Middle frontal gyrus (tissue), 1 donor: Measurements from ENCODE around the gene LY6G5B.
"Not testable (repeated sequence)": the region's sequence is repeated elsewhere in the genome, so short reads cannot be mapped to it uniquely, and the experiment has no call there.

Experiments
- DNase-seq: peaks from one replicate; pipeline ENCODE4 v3.0.0-alpha.2; 2015; ENCODE audit warnings: low spot score; ENCODE audit errors: extremely low spot score

The LY6G5B gene

DNA sequence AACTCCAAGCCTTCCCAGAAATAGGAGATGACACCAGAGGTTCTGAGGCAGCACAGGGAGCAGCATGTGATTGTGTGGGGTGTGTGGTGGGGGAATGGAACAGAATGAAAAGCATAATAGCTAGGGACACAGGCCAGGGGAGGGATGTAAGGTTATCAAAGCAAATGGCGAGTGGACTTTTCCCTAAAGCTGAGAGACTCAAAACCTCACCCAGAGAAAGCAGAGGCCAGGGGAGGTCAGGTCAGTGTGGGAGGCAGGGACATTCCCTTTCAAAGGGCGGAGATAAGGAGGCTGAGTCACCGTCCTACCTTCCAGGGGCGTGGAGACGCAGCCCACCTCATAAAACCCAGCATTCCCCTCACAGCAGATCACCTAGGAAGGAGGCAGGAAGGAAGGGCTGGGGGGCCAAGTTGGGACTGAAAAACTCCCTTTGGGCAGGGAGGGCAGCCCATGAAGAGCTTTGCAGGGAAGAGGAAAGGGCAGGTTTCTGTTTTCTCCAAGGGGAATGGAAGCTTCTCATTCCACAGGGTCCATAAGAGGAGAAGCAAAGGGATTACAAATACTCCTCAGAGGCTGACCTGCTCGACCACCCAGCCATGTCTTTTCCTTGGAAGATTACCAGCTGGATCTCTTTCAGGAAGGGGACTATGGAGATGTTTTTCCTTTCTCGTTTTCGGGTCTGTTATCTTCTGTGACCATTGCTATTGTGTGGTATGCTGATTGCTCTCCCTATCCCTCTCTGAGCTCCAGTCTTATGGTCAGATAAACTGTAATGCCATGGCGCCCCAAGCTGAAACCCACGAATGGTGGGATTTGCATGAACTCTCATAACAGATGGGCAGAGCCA lies 20.7 kb downstream of the LY6G5B start:
- no peak for DNase-seq

- DNase-seq: no peak
Measured at GRCh38 chr6:31691078-31691463, 21.3 kb downstream of the LY6G5B start.

DNA sequence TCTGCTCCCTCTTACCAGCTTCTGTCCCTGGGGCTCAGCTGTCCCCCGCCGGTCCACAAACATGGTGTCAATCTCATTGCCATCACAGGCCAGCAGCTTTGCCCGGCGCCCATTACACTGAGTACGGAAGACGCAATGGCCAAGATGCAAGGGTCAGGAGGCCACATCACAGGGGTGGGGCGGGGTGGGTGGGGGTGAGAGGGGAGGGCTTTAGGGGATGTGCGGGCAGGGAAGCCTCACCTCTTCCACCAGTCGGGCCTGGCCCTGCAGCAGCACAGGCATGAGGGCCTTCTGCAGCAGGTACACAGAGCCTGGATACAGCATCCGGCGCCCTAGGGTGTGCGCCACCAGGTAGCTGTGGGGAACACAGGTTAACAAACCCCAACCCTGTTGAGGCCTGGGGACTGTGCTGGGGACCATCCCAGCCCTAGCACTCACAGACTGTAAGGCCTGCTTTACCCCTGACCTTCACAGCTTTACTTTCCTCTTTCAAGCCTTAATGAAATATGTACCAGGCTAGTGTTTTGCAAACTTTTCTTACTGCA lies 21.9 kb downstream of the LY6G5B start:
- DNase-seq: no peak

- no peak for DNase-seq
Measured at GRCh38 chr6:31692353-31692752, 22.6 kb downstream of the LY6G5B start.

DNA sequence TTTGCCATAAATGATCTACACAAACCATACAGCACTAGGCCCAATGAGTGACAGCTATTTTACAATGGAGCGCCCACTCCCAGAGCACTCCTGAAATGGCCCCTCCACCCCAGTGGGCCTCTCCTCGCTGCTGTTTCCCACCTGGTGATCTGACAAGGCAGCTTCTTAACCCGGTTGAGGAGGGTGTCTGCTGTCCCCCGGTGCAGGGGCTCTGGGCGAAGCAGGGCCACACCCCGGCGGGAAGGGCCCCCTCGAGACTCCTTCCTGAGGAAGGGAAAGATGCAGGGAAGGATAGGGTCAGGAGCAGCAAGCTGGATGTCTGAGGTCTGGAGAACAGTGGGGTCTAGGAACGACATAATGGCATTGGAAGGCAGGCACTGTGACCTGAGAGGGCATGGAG lies 23.1 kb downstream of the LY6G5B start:
- no peak for DNase-seq

DNA sequence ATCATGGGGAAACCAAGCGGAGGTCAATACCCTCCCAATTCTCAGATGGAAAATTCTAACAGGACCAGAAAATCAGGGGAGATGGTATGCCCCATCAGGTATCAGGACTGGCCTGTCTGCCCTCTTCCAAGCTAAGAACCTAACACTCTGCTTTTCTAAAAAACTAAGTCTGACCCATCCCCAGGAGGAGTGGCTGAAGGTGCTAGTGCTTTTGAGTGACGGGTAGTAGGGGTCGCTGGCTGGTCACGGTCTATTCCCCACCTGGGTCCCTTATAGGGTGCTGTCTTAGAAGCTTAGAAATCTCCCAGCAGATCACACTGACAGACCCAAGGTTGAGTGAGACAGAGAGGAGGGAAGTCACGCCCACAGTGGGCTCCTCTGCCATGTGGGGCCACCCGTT lies 23.8 kb downstream of the LY6G5B start:
- DNase-seq: no peak

DNA sequence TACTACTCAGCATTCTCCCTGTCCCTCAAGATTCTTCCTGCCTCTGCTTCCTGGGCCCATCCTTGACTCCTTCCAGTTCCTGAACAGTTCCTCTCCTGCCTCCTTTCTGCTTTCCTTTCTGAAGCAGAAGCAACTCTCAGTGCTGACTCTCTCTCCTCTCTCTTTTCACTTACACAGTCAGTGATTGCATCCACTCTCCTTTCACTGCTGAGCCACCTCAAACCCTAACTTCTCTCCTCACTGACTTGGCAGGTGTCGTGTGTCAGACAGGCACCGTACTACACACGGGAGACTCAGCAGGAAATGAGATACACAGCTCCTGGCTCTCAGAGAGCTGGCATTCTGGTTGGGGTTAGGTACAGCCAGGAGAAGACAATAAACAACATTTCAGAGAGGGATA lies 27.8 kb downstream of the LY6G5B start:
- no peak for DNase-seq

GRCh38 chr6:31700740-31701401 lies 31.1 kb downstream of the LY6G5B start:
- DNase-seq: no peak

DNA sequence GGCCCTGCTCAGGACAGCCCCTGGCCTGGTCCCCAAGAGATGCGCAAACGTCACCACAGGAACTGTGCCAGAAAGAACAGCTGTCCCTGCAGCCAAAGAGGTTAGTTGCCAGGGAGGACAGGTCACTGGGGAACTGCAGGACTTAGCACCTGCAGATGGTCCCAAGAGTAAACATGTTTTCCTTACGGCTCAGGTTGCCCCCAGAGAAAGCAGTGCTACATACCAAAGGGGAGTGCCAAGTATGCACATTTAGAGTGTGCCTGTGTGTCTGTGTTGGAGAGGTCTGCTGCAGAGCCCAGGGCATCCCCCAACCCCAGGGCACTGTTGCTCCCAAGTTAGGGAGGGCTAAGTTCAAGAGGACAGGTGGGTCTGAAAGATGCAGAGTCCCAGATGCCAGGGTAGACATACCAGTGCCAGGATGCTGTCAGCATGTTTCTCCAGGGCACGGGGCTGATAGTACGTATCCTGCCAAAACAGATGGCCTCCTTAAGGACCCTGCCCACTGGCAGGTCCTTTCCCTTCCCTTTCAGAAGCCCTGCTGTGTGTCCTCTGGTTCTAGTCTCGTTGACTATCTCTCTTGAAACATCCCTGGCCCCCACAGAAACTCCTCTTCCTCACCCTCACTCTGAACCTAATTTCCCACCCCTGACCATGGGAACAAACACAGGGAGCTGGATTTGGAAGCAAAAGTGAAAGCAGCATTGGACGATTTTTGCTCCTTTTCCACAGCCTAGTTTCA lies 32.1 kb downstream of the LY6G5B start:
- no peak for DNase-seq

GRCh38 chr6:31702405-31702818 lies 32.6 kb downstream of the LY6G5B start:
- no peak for DNase-seq

- peak; percentile 95 for DNase-seq
Measured at GRCh38 chr6:31702819-31703716, 33.3 kb downstream of the LY6G5B start, which contains the start of gene ABHD16A. ABHD16A (minus strand) TSS chr6:31703324; CDS start chr6:31703281, 43 bp downstream.

GRCh38 chr6:31705931-31706330 lies 36.2 kb downstream of the LY6G5B start:
- no peak for DNase-seq

DNA sequence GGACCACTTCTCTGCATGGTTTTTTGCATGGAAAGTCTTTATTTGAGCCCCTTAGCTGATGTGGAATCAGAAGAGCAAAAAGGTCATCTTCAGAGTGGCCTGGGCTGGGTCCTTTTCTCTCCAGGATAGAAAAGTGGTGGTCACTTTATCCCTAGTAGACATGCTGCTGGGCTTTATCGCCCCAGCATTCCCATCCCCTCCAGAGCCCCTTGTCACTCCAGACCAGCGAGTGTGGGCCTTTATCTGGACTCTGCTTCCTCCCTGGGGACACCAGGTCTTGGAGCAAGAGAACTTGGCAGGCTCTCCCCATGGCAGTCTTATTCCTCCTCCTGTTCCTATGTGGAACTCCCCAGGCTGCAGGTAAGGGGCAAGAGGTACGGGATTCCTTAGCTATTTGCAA lies 36.8 kb downstream of the LY6G5B start, which contains the start of gene LY6G6F:
Gene LY6G6F, plus strand, starts transcription at position 268 of the 400 bp plus-strand sequence. Its CDS starts 41 bp downstream, at position 309.
- DNase-seq: no peak

GRCh38 chr6:31707701-31708100 lies 37.9 kb downstream of the LY6G5B start:
- no peak for DNase-seq

GRCh38 chr6:31708224-31708623 lies 38.4 kb downstream of the LY6G5B start:
- no peak for DNase-seq

DNA sequence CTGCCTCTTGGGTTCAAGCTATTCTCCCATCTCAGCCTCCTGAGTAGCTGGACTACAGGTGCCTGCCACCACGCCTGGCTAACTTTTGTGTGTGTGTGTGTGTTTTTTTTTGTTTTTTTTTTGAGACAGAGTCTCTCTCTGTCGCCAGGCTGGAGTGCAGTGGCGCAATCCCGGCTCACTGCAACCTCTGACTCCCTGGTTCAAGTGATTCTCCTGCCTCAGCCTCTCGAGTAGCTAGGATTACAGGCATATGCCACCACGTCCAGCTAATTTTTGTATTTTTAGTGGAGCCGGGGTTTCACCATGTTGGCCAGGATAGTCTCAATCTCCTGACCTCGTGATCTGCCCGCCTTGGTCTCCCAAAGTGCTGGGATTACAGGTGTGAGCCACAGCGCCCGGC lies 39.4 kb downstream of the LY6G5B start:
- DNase-seq: not testable (repeated sequence)

DNA sequence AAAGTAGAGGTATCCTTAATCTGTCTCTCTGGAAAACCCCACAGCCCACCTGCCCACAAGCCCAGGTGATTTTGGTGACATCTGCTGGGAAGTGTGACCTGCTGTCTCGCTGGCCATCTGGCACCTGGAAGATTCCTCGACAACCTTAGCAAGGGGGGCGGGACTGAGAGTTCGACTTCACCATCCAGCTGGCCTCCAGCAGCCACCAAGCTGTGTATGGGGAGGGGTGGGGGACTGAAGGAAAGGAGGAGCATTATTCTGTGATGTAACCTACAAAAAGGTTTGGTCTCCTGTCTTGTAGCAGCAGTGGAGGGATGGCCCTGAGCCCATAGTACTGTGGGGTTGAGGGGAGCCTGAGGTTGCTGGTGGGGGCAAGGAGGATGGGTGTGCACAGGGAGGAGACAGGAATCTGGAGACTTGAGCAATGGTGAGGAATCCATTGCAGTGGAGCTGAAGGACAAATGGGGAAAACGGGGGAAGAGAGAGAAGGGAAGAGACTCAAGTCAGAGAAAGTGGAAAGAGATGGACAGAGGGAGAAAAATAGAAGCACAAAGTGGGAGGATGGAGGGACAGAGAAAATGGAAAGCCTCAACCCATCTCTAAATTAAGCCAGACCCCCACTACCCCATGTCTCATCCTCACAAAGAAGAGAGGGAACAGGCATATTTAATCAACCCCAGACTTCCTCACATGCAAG lies 40.9 kb downstream of the LY6G5B start:
- no peak for DNase-seq

DNA sequence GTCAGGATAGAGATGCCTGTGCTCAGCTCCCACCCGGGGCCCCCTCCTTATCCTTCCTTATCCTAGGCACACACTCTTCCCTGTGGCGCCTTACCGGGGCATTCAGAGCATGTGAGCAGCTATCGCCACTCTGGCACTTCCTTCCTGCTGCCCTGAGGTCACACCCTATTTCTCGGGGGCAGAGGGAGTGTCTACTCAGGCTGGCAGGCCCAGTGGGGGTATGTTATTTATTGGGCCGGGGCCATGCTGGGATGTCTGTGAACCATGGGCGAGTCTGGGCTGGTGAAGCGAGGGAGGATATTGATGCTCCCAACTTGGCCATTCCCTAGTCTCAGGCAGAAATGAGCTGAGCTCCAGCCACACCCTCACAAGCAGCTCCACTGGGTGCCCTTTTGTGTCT lies 41.5 kb downstream of the LY6G5B start:
- no peak for DNase-seq

GRCh38 chr6:31712296-31712695 lies 42.5 kb downstream of the LY6G5B start:
- DNase-seq: no peak

GRCh38 chr6:31713465-31713864 lies 43.7 kb downstream of the LY6G5B start:
- no peak for DNase-seq
